HEK293T (cell line): ENCODE measurements around the gene COL23A1.
"Not testable (repeated sequence)": the region's sequence is repeated elsewhere in the genome, so short reads cannot be mapped to it uniquely, and the experiment has no call there.

ENCODE experiments used
- CTCF ChIA-PET: fragments of 350-600 bp; formaldehyde crosslinking; extraction: SDS; loops from one replicate; lab custom pipeline; 2021; ENCODE audit warnings: antibody characterized with exemption, inconsistent platforms; lab: Yijun Ruan, JAX
- POLR2A ChIA-PET: fragments of 350-600 bp; formaldehyde crosslinking; extraction: SDS; loops from one replicate; lab custom pipeline; 2020; ENCODE audit warnings: antibody characterized with exemption, inconsistent platforms; lab: Yijun Ruan, JAX
- DNase-seq: peaks from one replicate; pipeline ENCODE4 v3.0.0; 2012; ENCODE audit warnings: mixed read lengths; ENCODE audit errors: extremely low spot score
- ARNT ChIP-seq: fragments of 450-650 bp; IDR thresholded peaks from 2 replicates; pipeline ENCODE4 v1.6.1; 2017; ENCODE audit warnings: mild to moderate bottlenecking
- BHLHE40 ChIP-seq: fragments of 450-650 bp; IDR thresholded peaks from 2 replicates; pipeline ENCODE4 v1.6.1; 2016; ENCODE audit warnings: mild to moderate bottlenecking, moderate library complexity, borderline replicate concordance
- CTBP1 ChIP-seq: fragments of 450-650 bp; IDR thresholded peaks from 2 replicates; pipeline ENCODE4 v1.6.1; 2016; ENCODE audit warnings: borderline replicate concordance
- ELF4 ChIP-seq: fragments of 450-650 bp; IDR thresholded peaks from 2 replicates; pipeline ENCODE4 v1.6.1; 2017; ENCODE audit warnings: antibody characterized with exemption
- FOXA1 ChIP-seq: fragments of 450-650 bp; IDR thresholded peaks from 2 replicates; pipeline ENCODE4 v1.6.1; 2016; ENCODE audit warnings: mild to moderate bottlenecking
- FOXK2 ChIP-seq: fragments of 450-650 bp; IDR thresholded peaks from 2 replicates; pipeline ENCODE4 v1.6.1; 2016; ENCODE audit warnings: mild to moderate bottlenecking
- FOXM1 ChIP-seq: fragments of 450-650 bp; IDR thresholded peaks from 2 replicates; pipeline ENCODE4 v1.6.1; 2017; ENCODE audit warnings: mild to moderate bottlenecking, borderline replicate concordance
- HDGF ChIP-seq: fragments of 450-650 bp; IDR thresholded peaks from 2 replicates; pipeline ENCODE4 v1.6.1; 2017; ENCODE audit warnings: antibody characterized with exemption, borderline replicate concordance
- L3MBTL2 ChIP-seq: fragments of 450-650 bp; conservative IDR thresholded peaks from 2 replicates; pipeline ENCODE4 v1.6.1; 2016; ENCODE audit warnings: mild to moderate bottlenecking
- LEF1 ChIP-seq: fragments of 450-650 bp; IDR thresholded peaks from 2 replicates; pipeline ENCODE4 v1.6.1; 2017; ENCODE audit warnings: mild to moderate bottlenecking, borderline replicate concordance
- NFRKB ChIP-seq: fragments of 450-650 bp; IDR thresholded peaks from 2 replicates; pipeline ENCODE4 v1.6.1; 2016; ENCODE audit warnings: mild to moderate bottlenecking, moderate library complexity
- SP1 ChIP-seq: fragments of 450-650 bp; IDR thresholded peaks from 2 replicates; pipeline ENCODE4 v1.6.1; 2017
- SUZ12 ChIP-seq: fragments of 450-650 bp; IDR thresholded peaks from 2 replicates; pipeline ENCODE4 v1.6.1; 2016; ENCODE audit warnings: mild to moderate bottlenecking
- TARDBP ChIP-seq: fragments of 450-650 bp; IDR thresholded peaks from 2 replicates; pipeline ENCODE4 v1.6.1; 2016
- ZNF384 ChIP-seq: fragments of 450-650 bp; IDR thresholded peaks from 2 replicates; pipeline ENCODE4 v1.6.1; 2016
- TF ChIP-seq, protein P1 (sequence below): fragments of 450-650 bp; IDR thresholded peaks from 2 replicates; pipeline ENCODE4 v1.6.1; 2016

Gene COL23A1

DNA sequence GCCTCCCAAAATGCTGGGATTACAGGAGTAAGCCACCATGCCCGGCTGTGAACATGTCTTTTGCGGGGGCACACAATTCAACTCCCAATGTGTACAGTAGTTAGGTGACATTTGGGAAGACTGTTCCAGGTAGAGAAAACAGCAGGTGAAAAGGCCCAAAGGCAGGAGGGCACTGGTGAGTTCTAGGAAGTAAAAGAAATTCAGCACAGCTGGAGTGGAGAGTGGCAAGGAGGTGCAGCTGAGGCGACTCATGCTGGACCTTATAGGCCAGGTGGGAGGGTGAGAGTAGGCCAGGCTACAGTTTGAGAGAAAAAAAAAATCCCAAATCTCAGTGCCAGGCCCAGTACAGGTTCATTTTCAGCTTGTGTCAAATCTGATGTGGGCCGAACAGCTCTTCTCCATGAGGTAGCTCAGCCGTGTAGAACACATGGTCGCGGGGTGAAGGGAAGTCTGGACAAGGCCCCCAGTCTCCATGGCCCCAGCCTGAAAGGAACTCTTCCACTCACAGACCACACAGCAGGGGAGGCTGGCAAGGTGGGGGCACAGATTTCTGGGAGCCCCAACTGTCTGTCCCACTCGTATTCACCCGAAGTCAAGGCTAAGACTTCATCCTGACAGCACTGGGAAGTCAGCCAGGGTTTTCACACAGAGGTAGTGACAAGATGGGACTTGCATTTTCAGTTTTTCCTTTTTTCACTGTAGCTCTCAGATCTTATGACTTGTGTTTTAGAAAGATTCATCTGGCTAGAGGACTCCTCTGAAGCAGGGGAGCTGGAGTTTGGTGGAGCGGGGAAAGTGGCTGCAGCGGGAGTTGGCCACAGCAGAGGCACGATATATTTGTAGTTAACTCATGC, 390.4 kb downstream of the COL23A1 start:
- POLR2A ChIA-PET, result interaction anchor here (1.3 to 1.4 kb wide), 2 partner anchors 13 to 46 kb away, joined by 3 to 7 read pairs; partner anchors contain the start of gene NHP2
- DNase-seq, result no peak
- no peak for TF ChIP-seq FOXM1
- no peak for TF ChIP-seq SUZ12
- TF ChIP-seq CTBP1, result no peak
- TF ChIP-seq BHLHE40, result no peak
- TF ChIP-seq HDGF, result no peak
- TF ChIP-seq LEF1, result no peak
- CTCF ChIA-PET, result no interaction called here

DNA sequence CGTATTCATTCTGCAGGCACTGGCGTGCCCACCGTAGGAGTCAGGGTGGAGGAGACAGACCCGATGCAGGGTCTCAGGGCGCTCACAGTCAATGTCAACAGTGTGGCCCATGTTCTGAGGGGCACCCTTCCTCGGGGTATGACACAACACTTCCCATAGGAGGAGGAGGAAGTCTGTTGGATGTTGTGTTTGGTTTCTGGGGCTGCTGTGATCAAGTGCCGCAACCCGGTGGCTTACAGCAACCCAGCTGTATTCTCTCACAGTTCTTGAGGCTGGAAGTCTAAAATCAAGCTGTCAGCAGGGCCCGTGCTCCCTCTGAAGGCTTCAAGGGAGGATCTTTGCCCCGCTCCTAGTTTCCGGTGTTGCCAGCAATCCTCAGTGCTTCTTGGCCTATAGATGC, 391.5 kb downstream of the COL23A1 start:
- DNase-seq, result no peak
- POLR2A ChIA-PET, result no interaction called here
- CTCF ChIA-PET, result no interaction called here
- TF ChIP-seq SP1 (no peak), FOXM1 (no peak), HDGF (no peak), BHLHE40 (no peak), FOXA1 (no peak), FOXK2 (no peak), CTBP1 (no peak), L3MBTL2 (no peak), NFRKB (no peak), ARNT (no peak), LEF1 (no peak), ZNF384 (no peak)

DNA sequence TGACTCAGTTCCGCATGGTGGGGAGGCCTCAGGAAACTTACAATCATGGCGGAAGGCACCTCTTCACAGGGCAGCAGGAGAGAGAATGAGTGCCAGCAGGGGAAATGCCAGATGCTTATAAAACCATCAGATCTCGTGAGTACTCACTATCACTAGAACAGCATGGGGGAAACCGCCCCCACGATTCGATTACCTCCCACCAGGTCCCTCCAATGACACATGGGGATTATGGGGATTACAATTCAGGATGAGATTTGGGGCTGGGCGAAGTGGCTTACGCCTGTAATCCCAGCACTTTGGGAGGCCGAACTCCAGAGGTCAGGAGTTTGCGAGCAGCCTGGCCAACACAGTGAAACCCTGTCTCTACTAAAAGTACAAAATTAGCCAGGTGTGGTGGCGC, 392.0 kb downstream of the COL23A1 start:
- CTCF ChIA-PET, POLR2A ChIA-PET, DNase-seq: not testable (repeated sequence)

DNA sequence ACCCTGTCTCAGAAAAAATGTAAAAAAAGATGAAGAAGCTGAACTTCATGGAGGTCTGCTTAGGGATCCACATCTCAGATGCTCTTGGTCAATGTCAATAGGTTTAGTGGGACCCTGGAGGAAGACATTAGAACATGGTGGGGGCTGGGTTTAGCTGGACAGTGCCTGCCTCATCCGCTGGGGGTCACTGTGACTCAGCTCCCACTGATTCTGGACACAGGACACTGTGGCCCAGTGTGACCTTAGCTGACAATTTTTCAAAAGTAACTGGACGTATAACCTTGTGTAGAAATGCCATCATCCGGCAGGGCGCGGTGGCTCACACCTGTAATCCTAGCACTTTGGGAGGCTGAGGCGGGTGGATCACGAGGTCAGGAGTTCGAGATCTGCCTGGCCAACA, 393.2 kb downstream of the COL23A1 start:
- ChIA-PET POLR2A (interaction anchor here (0.6 kb wide), 1 partner anchor 35 kb away, joined by 3 read pairs; the partner anchor contains the start of gene PHYKPL), CTCF (interaction anchor here (0.7 to 1.1 kb wide), 3 partner anchors 9 to 75 kb away, joined by 3 read pairs; no protein-coding TSS in a partner anchor)
- no peak for TF ChIP-seq L3MBTL2
- TF ChIP-seq SUZ12, result no peak
- no peak for TF ChIP-seq BHLHE40
- no peak for TF ChIP-seq FOXK2
- TF ChIP-seq NFRKB, result no peak
- no peak for TF ChIP-seq FOXA1
- TF ChIP-seq, protein P1, sequence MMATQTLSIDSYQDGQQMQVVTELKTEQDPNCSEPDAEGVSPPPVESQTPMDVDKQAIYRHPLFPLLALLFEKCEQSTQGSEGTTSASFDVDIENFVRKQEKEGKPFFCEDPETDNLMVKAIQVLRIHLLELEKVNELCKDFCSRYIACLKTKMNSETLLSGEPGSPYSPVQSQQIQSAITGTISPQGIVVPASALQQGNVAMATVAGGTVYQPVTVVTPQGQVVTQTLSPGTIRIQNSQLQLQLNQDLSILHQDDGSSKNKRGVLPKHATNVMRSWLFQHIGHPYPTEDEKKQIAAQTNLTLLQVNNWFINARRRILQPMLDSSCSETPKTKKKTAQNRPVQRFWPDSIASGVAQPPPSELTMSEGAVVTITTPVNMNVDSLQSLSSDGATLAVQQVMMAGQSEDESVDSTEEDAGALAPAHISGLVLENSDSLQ, result no peak
- no peak for TF ChIP-seq TARDBP
- no peak for TF ChIP-seq CTBP1
- no peak for TF ChIP-seq ZNF384
- TF ChIP-seq SP1, result no peak
- no peak for TF ChIP-seq FOXM1
- no peak for TF ChIP-seq ARNT
- no peak for TF ChIP-seq LEF1
- no peak for TF ChIP-seq ELF4
- no peak for TF ChIP-seq HDGF
- DNase-seq, result no peak

DNA sequence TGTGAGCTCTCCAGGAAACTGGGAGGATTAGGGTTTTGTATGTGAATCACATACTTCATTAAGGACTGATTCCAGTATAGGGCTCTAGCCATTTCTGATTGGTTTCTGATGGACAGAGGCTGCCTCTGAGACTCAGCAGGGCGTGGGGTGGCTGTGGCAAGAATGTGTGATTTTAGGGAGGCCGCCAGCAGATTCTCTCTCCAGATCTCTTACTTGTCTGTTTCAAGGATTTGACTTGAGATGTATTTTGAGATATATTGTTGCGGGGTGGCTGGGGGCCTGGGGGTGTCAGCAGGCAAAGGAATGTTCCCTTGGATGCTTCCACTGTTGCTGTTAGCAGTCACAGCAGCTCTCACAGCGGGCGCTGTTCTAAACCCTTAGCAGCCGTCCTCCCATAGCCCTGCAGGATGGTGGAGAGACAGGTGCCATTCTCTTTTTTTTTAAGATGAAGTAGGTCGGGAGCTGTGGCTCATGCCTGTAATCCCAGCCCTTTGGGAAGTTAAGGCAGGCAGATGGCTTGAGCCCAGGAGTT, 393.8 kb downstream of the COL23A1 start:
- TF ChIP-seq SUZ12 (no peak), ZNF384 (no peak), SP1 (no peak), FOXK2 (no peak), BHLHE40 (no peak), FOXA1 (no peak), CTBP1 (no peak), ELF4 (no peak), FOXM1 (no peak), LEF1 (no peak), L3MBTL2 (no peak), ARNT (no peak), NFRKB (no peak), HDGF (no peak), TARDBP (no peak)
- TF ChIP-seq, protein P1, result no peak
- POLR2A ChIA-PET, result interaction anchor here (1.0 kb wide), 1 partner anchor 8 kb away, joined by 3 read pairs; the partner anchor contains the start of gene HNRNPAB
- DNase-seq, result no peak
- CTCF ChIA-PET, result interaction anchor here (0.6 to 1.1 kb wide), 4 partner anchors 9 to 1436 kb away, joined by 3 read pairs; no protein-coding TSS in a partner anchor

DNA sequence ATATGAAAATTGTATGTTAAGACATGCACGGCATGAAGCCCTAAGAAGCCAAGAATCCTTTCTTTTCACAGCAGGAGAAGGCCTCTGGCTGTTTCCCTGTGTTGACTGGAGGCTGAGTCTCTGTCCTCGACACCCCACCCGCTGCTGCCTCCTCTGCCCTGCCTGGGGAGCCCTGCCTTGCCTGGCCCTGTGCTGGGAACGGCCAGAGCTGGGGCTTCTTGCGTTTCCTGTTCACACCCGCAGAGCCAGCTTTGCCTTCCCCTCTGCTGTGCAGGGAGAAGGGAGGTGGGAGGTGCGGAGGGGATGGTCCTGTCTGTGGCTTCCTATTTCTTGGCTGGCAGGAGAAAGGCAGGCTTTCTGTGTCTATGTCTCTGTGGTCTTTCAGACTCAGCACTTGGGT, 396.2 kb downstream of the COL23A1 start:
- POLR2A ChIA-PET, result no interaction called here
- CTCF ChIA-PET, result no interaction called here
- DNase-seq, result no peak
- TF ChIP-seq FOXK2, result no peak
- no peak for TF ChIP-seq NFRKB
- TF ChIP-seq BHLHE40, result no peak
- TF ChIP-seq ARNT, result no peak
- no peak for TF ChIP-seq L3MBTL2
- no peak for TF ChIP-seq FOXA1
- TF ChIP-seq ELF4, result no peak
- TF ChIP-seq ZNF384, result no peak
- no peak for TF ChIP-seq HDGF
